ENCODE results near the gene FITM2.

FITM2 gene

GRCh38 chr20:44314870-44315269, 3.9 kb upstream of the FITM2 start:
- H3K4me3 ChIP-seq (ENCODE audit: low read length), result no peak overlapping the region
- DNase-seq (ENCODE audit: low read depth), result no peak
- no peak for TF ChIP-seq CTCF (IDR thresholded peaks at IDR 0.05; ENCODE audit: insufficient read depth, low read depth, low read length, missing control alignments)

GRCh38 chr20:44309763-44310663, 989 bp downstream of the FITM2 start:
- TF ChIP-seq CTCF (IDR thresholded peaks at IDR 0.05; ENCODE audit: insufficient read depth, low read depth, low read length, missing control alignments), result no peak
- H3K4me3 ChIP-seq (ENCODE audit: low read length), result peak overlapping the region; percentile 93
- peak; percentile 27 for DNase-seq (ENCODE audit: low read depth)

- TF ChIP-seq CTCF (IDR thresholded peaks at IDR 0.05; ENCODE audit: insufficient read depth, low read depth, low read length, missing control alignments), result no peak
- H3K4me3 ChIP-seq (ENCODE audit: low read length), result no peak overlapping the region
- DNase-seq (ENCODE audit: low read depth), result no peak
Observed at GRCh38 chr20:44306927-44307326, 4.1 kb downstream of the FITM2 start.

- DNase-seq (ENCODE audit: low read depth), result peak; percentile 41
- no peak for TF ChIP-seq CTCF (IDR thresholded peaks at IDR 0.05; ENCODE audit: insufficient read depth, low read depth, low read length, missing control alignments)
- H3K4me3 ChIP-seq (ENCODE audit: low read length), result no peak overlapping the region
Observed at GRCh38 chr20:44304383-44304782, 6.6 kb downstream of the FITM2 start.

GRCh38 chr20:44302736-44303135, 8.3 kb downstream of the FITM2 start:
- no peak for TF ChIP-seq CTCF (IDR thresholded peaks at IDR 0.05; ENCODE audit: insufficient read depth, low read depth, low read length, missing control alignments)
- no peak overlapping the region for H3K4me3 ChIP-seq (ENCODE audit: low read length)
- no peak for DNase-seq (ENCODE audit: low read depth)

GRCh38 chr20:44302026-44302669, 8.9 kb downstream of the FITM2 start:
- no peak for TF ChIP-seq CTCF (IDR thresholded peaks at IDR 0.05; ENCODE audit: insufficient read depth, low read depth, low read length, missing control alignments)
- peak; percentile 41 for DNase-seq (ENCODE audit: low read depth)
- no peak overlapping the region for H3K4me3 ChIP-seq (ENCODE audit: low read length)

Data from epithelial cell of esophagus (primary cell).